ENCODE measurements around the gene PDAP1. TPM values are rescaled to one million over a fixed set of nuclear protein-coding genes. Genes with fewer than 3 reads are reported as not detected.

The PDAP1 gene
- total RNA-seq, 1 donor from 2014 or later = 93.2 TPM

DNA sequence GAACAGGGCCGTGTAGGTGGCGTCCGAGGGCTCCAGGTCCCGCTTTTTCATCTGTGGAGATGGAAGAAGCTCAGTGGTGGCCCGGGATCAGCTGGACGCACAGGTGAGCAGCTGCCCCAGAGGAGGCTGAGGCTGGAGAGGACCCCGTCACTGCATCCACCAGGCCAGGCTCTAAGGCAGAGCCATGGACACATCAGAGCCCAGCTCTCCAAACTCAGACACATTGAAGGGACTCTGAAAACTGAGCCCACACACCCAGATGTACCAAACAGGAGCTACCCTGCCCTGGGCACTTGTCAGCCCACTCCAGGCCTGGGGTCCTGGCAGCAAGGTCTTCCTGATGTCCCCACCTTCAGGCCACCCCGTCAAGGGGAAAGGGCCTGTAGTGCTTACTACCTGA lies 21.4 kb upstream of the PDAP1 start:
- Histone ChIP-seq H3K4me1 (no peaks in the 10 kb centered on the region), H3K27ac (replicated peaks) (no peak overlapping the region), H3K27me3 (ENCODE audit: low read depth) (no peaks in the 10 kb centered on the region), H3K36me3 (peaks cover 75% of the 10 kb centered on the region), H3K9me3 (replicated peaks) (no peaks in the 10 kb centered on the region), H3K4me3 (no peak overlapping the region)
- DNase-seq = no peak
- intact Hi-C loops (cut with micrococcal nuclease) = no loop called here
- TF ChIP-seq, protein P1, sequence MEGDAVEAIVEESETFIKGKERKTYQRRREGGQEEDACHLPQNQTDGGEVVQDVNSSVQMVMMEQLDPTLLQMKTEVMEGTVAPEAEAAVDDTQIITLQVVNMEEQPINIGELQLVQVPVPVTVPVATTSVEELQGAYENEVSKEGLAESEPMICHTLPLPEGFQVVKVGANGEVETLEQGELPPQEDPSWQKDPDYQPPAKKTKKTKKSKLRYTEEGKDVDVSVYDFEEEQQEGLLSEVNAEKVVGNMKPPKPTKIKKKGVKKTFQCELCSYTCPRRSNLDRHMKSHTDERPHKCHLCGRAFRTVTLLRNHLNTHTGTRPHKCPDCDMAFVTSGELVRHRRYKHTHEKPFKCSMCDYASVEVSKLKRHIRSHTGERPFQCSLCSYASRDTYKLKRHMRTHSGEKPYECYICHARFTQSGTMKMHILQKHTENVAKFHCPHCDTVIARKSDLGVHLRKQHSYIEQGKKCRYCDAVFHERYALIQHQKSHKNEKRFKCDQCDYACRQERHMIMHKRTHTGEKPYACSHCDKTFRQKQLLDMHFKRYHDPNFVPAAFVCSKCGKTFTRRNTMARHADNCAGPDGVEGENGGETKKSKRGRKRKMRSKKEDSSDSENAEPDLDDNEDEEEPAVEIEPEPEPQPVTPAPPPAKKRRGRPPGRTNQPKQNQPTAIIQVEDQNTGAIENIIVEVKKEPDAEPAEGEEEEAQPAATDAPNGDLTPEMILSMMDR (IDR thresholded peaks at IDR 0.05; ENCODE audit: borderline replicate concordance) = no peak

DNA sequence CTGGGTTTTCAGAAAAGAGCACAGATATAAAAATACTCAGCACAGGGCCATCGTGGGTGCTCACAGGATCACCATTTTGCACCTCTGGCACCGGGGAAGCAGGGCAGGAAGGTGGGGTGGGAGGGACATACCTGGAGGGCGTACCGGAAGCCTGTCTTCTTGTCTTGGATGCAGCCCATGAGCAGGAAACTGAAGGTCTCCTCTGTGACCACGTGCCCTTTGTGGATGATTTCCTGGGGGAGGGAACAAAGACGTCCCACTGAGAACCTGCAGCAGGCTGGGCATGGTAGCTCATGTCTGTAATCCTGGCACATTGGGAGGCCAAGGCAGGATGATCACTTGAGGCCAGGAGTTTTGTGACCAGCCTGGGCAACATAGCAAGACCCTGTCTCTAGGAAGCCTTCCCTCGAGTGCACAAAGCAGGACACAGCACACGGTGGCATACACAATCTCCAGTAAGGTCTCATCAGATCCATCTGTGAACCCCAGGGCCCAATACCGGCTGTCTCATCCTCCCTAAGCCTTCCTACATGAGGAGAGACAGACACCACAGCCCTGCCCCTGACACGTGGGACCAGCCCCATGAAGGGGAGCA lies 20.7 kb upstream of the PDAP1 start:
- DNase-seq = no peak
- H3K27ac ChIP-seq (replicated peaks) = no peak overlapping the region
- intact Hi-C loops (cut with micrococcal nuclease) = no loop called here
- H3K36me3 ChIP-seq = peaks cover 75% of the 10 kb centered on the region
- H3K4me1 ChIP-seq = no peaks in the 10 kb centered on the region
- TF ChIP-seq, protein P1 (IDR thresholded peaks at IDR 0.05; ENCODE audit: borderline replicate concordance) = no peak
- no peak overlapping the region for H3K4me3 ChIP-seq
- no peaks in the 10 kb centered on the region for H3K9me3 ChIP-seq (replicated peaks)
- no peaks in the 10 kb centered on the region for H3K27me3 ChIP-seq (ENCODE audit: low read depth)

DNA sequence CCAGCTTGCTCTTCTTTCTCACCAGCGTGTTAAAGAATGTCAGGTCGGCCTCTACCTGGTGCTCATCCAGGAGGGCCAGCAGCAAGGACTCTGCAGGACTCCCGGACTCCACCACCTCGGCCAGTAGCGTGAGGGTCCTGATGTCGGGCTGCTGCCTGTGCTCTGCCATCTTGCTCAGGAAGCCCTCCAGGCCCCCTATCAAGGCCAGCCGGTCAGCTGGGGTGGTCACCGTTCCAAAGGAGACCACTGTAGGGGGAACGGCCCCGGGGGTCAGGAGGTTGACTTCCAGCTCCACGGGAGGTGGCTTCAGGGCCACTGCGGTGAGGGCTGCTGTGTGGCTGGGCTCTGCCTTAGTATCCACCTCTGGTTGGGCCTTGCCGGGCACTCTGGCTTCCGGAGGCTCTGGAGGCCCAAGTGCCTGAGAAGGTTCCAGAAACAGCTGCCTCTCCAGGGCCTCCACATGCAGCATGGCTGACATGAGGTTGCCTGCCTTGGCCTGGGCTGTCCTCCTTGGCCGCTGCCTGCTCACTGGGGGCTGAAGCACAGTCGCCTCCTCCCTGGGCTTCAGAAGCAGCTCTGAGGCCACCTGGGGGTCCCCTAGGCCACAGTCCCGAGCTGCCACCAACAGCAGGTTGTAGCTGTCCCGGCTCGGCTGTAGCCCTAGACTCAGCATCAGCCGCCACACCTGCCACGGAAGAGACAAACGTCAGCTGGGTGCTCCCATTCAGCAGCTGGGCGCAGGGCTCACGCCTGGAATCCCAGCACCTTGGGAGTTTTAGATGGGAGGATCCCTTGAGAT lies 16.7 kb upstream of the PDAP1 start:
- Histone ChIP-seq H3K9me3 (replicated peaks) (no peaks in the 10 kb centered on the region), H3K36me3 (peaks cover 62% of the 10 kb centered on the region)
- TF ChIP-seq, protein P1 (IDR thresholded peaks at IDR 0.05; ENCODE audit: borderline replicate concordance) = no peak

DNA sequence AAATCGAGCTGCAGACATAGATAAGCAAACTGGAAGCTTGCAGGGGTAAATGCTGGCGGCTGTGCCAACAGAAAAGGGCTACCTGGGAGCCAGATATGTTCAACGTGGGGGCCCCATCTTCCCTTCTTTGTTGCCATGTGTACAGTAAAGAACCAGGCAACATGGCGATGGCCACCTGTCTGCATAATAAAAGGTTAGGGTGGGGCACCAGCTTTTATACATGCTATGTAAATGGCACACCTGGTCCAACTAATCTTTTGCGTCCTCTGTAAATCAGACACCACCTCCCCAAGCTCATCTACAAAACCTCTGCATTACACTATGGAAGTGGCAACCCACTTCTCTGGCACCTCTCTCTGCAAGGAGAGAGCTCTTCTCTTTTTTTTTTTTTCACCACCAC lies 14.2 kb upstream of the PDAP1 start:
- Histone ChIP-seq H3K4me3 (no peak overlapping the region), H3K27me3 (ENCODE audit: low read depth) (no peaks in the 10 kb centered on the region), H3K4me1 (no peaks in the 10 kb centered on the region), H3K36me3 (peaks cover 64% of the 10 kb centered on the region), H3K27ac (replicated peaks) (no peak overlapping the region), H3K9me3 (replicated peaks) (no peaks in the 10 kb centered on the region)
- DNase-seq = no peak
- TF ChIP-seq, protein P1 (IDR thresholded peaks at IDR 0.05; ENCODE audit: borderline replicate concordance) = no peak
- intact Hi-C loops (cut with micrococcal nuclease) = no loop called here

More for the DNA sequence above, 16.7 kb upstream of the PDAP1 start:
- Histone ChIP-seq H3K4me1 (no peaks in the 10 kb centered on the region), H3K27me3 (ENCODE audit: low read depth) (no peaks in the 10 kb centered on the region), H3K4me3 (no peak overlapping the region), H3K27ac (replicated peaks) (no peak overlapping the region)
- DNase-seq = no peak
- intact Hi-C loops (cut with micrococcal nuclease) = no loop called here

DNA sequence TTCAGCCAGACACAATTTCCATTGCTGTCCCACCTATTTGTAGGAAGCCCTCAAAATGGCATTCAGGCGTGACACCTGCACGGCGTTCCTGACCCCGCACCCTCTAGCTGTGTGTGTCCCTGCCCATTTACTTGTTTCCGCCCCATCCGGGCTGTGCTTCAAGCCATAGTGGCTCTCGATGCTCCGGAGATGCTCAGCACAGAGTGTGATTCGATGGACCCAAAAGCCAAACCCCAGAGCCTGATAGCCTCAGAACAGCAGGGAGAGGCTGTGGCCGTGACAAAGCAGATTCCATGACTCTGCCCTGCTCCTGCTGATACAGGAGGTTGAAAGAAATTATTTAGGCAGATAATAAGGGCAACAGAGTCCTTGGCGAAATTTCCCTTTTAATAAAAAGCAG lies 13.8 kb upstream of the PDAP1 start:
- intact Hi-C loops (cut with micrococcal nuclease) = no loop called here
- Histone ChIP-seq H3K4me3 (no peak overlapping the region), H3K4me1 (no peaks in the 10 kb centered on the region), H3K36me3 (peaks cover 68% of the 10 kb centered on the region), H3K27ac (replicated peaks) (no peak overlapping the region), H3K9me3 (replicated peaks) (no peaks in the 10 kb centered on the region), H3K27me3 (ENCODE audit: low read depth) (no peaks in the 10 kb centered on the region)
- no peak for DNase-seq
- TF ChIP-seq, protein P1 (IDR thresholded peaks at IDR 0.05; ENCODE audit: borderline replicate concordance) = no peak

Measured in left ventricle myocardium inferior (tissue), 1 donor.